Stimulated activated CD8-positive, alpha-beta memory T cell treated with anti-CD3 and anti-CD28 coated beads, Interleukin-7, amount 100 ng/mL, for 24 hours (primary cell): ENCODE results near the gene PTK6.
"Not testable (repeated sequence)": the region's sequence is repeated elsewhere in the genome, so short reads cannot be mapped to it uniquely, and the experiment has no call there.

Source experiments
- DNase-seq: peaks from one replicate; pipeline ENCODE4 v3.0.0-alpha.2; 2020; ENCODE audit warnings: low read depth

Gene PTK6

GRCh38 chr20:63529180-63529860, 7.9 kb downstream of the PTK6 start:
- no peak for DNase-seq

GRCh38 chr20:63527184-63527583, 10.0 kb downstream of the PTK6 start:
- DNase-seq = no peak

GRCh38 chr20:63525971-63526370, 11.2 kb downstream of the PTK6 start:
- no peak for DNase-seq

- no peak for DNase-seq
These were observed 12.0 kb downstream of the PTK6 start for GRCh38 chr20:63525185-63525584.

GRCh38 chr20:63522981-63523611, 14.1 kb downstream of the PTK6 start:
- DNase-seq = no peak

GRCh38 chr20:63522091-63522868, 14.9 kb downstream of the PTK6 start:
- no peak for DNase-seq

- DNase-seq = no peak
These were observed 15.6 kb downstream of the PTK6 start for GRCh38 chr20:63521602-63522001.

- peak; percentile 36 for DNase-seq
These were observed 16.1 kb downstream of the PTK6 start for GRCh38 chr20:63520934-63521601.

- peak; percentile 58 for DNase-seq
These were observed 16.7 kb downstream of the PTK6 start, which contains the start of gene PPDPF for GRCh38 chr20:63520504-63520933. Gene PPDPF, plus strand, starts transcription at chr20:63520765. Its CDS starts 544 bp downstream, at chr20:63521309.

GRCh38 chr20:63519668-63520503, 17.3 kb downstream of the PTK6 start:
- no peak for DNase-seq

- no peak for DNase-seq
These were observed 18.1 kb downstream of the PTK6 start for GRCh38 chr20:63518946-63519667.

GRCh38 chr20:63518351-63518861, 18.8 kb downstream of the PTK6 start:
- DNase-seq = no peak

GRCh38 chr20:63517376-63518309, 19.5 kb downstream of the PTK6 start:
- no peak for DNase-seq

- not testable (repeated sequence) for DNase-seq
These were observed 22.7 kb downstream of the PTK6 start for GRCh38 chr20:63514520-63514919.

GRCh38 chr20:63513207-63513606, 24.0 kb downstream of the PTK6 start:
- no peak for DNase-seq

GRCh38 chr20:63509088-63509564, 28.1 kb downstream of the PTK6 start:
- no peak for DNase-seq

GRCh38 chr20:63508072-63508768, 29.0 kb downstream of the PTK6 start:
- DNase-seq = no peak

- no peak for DNase-seq
These were observed 30.0 kb downstream of the PTK6 start for GRCh38 chr20:63507083-63507743.
